Karpas-422 (cell line): ENCODE measurements around the gene PRRT4. TPM values are rescaled to one million over a fixed set of nuclear protein-coding genes. Genes with fewer than 3 reads are reported as not detected.

Experiments used
- small RNA-seq: library from RNA; depleted of rRNA; stranded (forward); fragments of <200 nt; gene quantifications from one replicate; pipeline ENCODE3, GENCODE V24; 2014
- total RNA-seq: library from RNA; depleted of rRNA; stranded (reverse); fragments of >200 nt; shearing (Covaris generic); gene quantifications from 2 replicates; pipeline ENCODE4 v1.2.3, GENCODE V29; 2014; ENCODE audit warnings: low replicate concordance; rRNA removed

Gene PRRT4
- total RNA-seq, 1 experiment from 2014 or later = not detected

Small RNA genes within 50 kb of the gene (small RNA-seq; reads per million reads assigned to genes)
- not detected for gene RNU7-27P

Other genes with a start within 250 kb of the PRRT4 start
- gene LEP, start 120.4 kb downstream of the PRRT4 start, total RNA-seq = not detected in 2 replicates
- 28.8 and 37.2 TPM in 2 replicates for gene RBM28, start 17.8 kb downstream of the PRRT4 start, total RNA-seq
- gene IMPDH1, start 48.3 kb upstream of the PRRT4 start, total RNA-seq = 30.5 and 50.1 TPM in 2 replicates
- gene HILPDA, start 94.2 kb upstream of the PRRT4 start, total RNA-seq = 16.3 and 32.2 TPM in 2 replicates
- gene METTL2B, start 115.1 kb upstream of the PRRT4 start, total RNA-seq = 20.7 and 27.8 TPM in 2 replicates